HepG2 (cell line): ENCODE results near the gene ZMIZ2. TPM values are rescaled to one million over a fixed set of nuclear protein-coding genes. Genes with fewer than 3 reads are reported as not detected.

Source experiments
- ATAC-seq: fragments of 200-7000 bp; cut with Tn5 transposase; 3 replicates; pipeline ENCODE4 v1.9.1; 2020; ENCODE audit warnings: mild to moderate bottlenecking, moderate library complexity
- BruUV-seq: library from RNA; stranded (reverse); fragments of 400-500 nt; replicated peaks from 2 replicates; lab custom pipeline; 2021; lab: Mats Ljungman, UMichigan
- CTCF ChIA-PET: fragments of 300-600 bp; formaldehyde crosslinking; extraction: SDS; loops from one replicate; lab custom pipeline; 2021; ENCODE audit warnings: low total read pairs, inconsistent platforms, low intra/inter-chr PET ratio; lab: Yijun Ruan, JAX
- POLR2A ChIA-PET: fragments of 350-600 bp; sonication (Branson Sonifier 250); formaldehyde crosslinking; loops from one replicate; lab custom pipeline; 2020; ENCODE audit warnings: antibody characterized with exemption, inconsistent platforms; lab: Yijun Ruan, JAX
- DNase-seq: peaks from one replicate; pipeline ENCODE4 v3.0.0-alpha.2; 2015; ENCODE audit warnings: low spot score
- FAIRE-seq: peaks from 3 replicates; lab custom pipeline; 2011; peaks lifted over from hg19 to GRCh38; lab: Jason Lieb, UNC
- H2AFZ ChIP-seq: one replicate; pipeline ENCODE4 v1.6.1; 2011; ENCODE audit warnings: low read length, inconsistent platforms
- H3K27ac ChIP-seq: fragments of 300-600 bp; 3 replicates; pipeline ENCODE4 v1.8.0; 2011; ENCODE audit warnings: mixed run types, mild to moderate bottlenecking, mixed read lengths, low read length, inconsistent platforms; ENCODE audit not compliant: insufficient read depth; ENCODE audit errors: extremely low read length
- H3K27me3 ChIP-seq, 2 experiments: fragments of 200-600 bp in 1 of 2; 2 replicates in 1 of 2; 3 replicates in 1 of 2; pipeline versions ENCODE4 v1.6.0 to v1.8.0; 2011; ENCODE audit warnings: low read length in 2 of 2, mild to moderate bottlenecking in 2 of 2, moderate library complexity in 2 of 2, inconsistent platforms in 1 of 2; ENCODE audit not compliant: insufficient read depth in 2 of 2, control insufficient read depth in 1 of 2
- H3K36me3 ChIP-seq, 2 experiments: fragments of 200-600 bp in 1 of 2; replicated peaks in 1 of 2; 2 replicates in 1 of 2; 3 replicates in 1 of 2; pipeline versions ENCODE4 v1.5.1 to v1.8.0; 2011; ENCODE audit warnings: low read length in 2 of 2, inconsistent platforms in 1 of 2; ENCODE audit not compliant: insufficient read depth in 2 of 2, control insufficient read depth in 1 of 2
- H3K4me1 ChIP-seq: 2 replicates; pipeline ENCODE4 v1.5.1; 2012; ENCODE audit warnings: low read length, inconsistent platforms; ENCODE audit not compliant: insufficient read depth
- H3K4me2 ChIP-seq: 2 replicates; pipeline ENCODE4 v1.6.0; 2011; ENCODE audit warnings: low read depth, low read length, inconsistent platforms
- H3K4me3 ChIP-seq, 3 experiments: fragments of 200-600 bp in 1 of 3; sonication (generic), shearing (Covaris generic) in 1 of 3; replicated peaks in 1 of 3; 2 replicates each; pipeline ENCODE4 v1.5.1; 2011 to 2016; ENCODE audit warnings: low read length in 3 of 3, inconsistent platforms in 2 of 3, low read depth in 2 of 3, mild to moderate bottlenecking in 2 of 3, control low read depth in 1 of 3, mixed read lengths in 1 of 3; ENCODE audit not compliant: insufficient read depth in 1 of 3
- H3K79me2 ChIP-seq: one replicate; pipeline ENCODE4 v1.6.1; 2011; ENCODE audit warnings: low read length, inconsistent platforms; ENCODE audit not compliant: insufficient read depth
- H3K9ac ChIP-seq: 2 replicates; pipeline ENCODE4 v1.6.0; 2011; ENCODE audit warnings: mild to moderate bottlenecking, low read depth, low read length, inconsistent platforms; ENCODE audit not compliant: insufficient read depth
- H3K9me3 ChIP-seq: 2 replicates; pipeline ENCODE4 v1.5.1; 2012; ENCODE audit warnings: mild to moderate bottlenecking, low read length
- H4K20me1 ChIP-seq: 2 replicates; pipeline ENCODE4 v1.6.0; 2011; ENCODE audit warnings: inconsistent platforms, mild to moderate bottlenecking, low read length, moderate library complexity; ENCODE audit not compliant: insufficient read depth
- ARNT2 ChIP-seq: sonication (generic); formaldehyde crosslinking; IDR thresholded peaks from 2 replicates; pipeline ENCODE4 v1.8.0; 2022; ENCODE audit warnings: mild to moderate bottlenecking, low read depth, missing genetic modification reagents, moderate library complexity
- CREB1 ChIP-seq, 2 experiments: fragments of 450-650 bp in 1 of 2; IDR thresholded peaks; 2 replicates each; pipeline ENCODE4 v1.6.1; 2016 to 2017; ENCODE audit warnings: control low read depth in 1 of 2, mild to moderate bottlenecking in 1 of 2, missing compliant biosample characterization in 1 of 2, missing genetic modification characterization in 1 of 2
- JDP2 ChIP-seq: sonication (generic); formaldehyde crosslinking; IDR thresholded peaks from 2 replicates; pipeline ENCODE4 v1.8.1; 2022; ENCODE audit warnings: missing genetic modification reagents, borderline replicate concordance
- KDM3A ChIP-seq: IDR thresholded peaks from 2 replicates; pipeline ENCODE4 v1.6.1; 2018; ENCODE audit warnings: low read depth, missing compliant biosample characterization
- KLF12 ChIP-seq: sonication (generic); formaldehyde crosslinking; IDR thresholded peaks from 2 replicates; pipeline ENCODE4 v1.4.0; 2020; ENCODE audit warnings: missing genetic modification reagents, borderline replicate concordance
- MXD1 ChIP-seq: sonication (generic); formaldehyde crosslinking; IDR thresholded peaks from 2 replicates; pipeline ENCODE4 v1.4.0; 2020; ENCODE audit warnings: mild to moderate bottlenecking, missing genetic modification reagents
- NAIF1 ChIP-seq: sonication (generic); formaldehyde crosslinking; IDR thresholded peaks from 2 replicates; pipeline ENCODE4 v1.5.0; 2020; ENCODE audit warnings: mild to moderate bottlenecking, missing genetic modification reagents, borderline replicate concordance
- REXO4 ChIP-seq: sonication (generic); formaldehyde crosslinking; IDR thresholded peaks from 2 replicates; pipeline ENCODE4 v1.8.0; 2022; ENCODE audit warnings: missing genetic modification reagents, mild to moderate bottlenecking, borderline replicate concordance
- SCMH1 ChIP-seq: sonication (generic); formaldehyde crosslinking; IDR thresholded peaks from 2 replicates; pipeline ENCODE4 v1.9.0; 2021; ENCODE audit warnings: missing genetic modification reagents, mild to moderate bottlenecking, borderline replicate concordance
- SMYD3 ChIP-seq: sonication (generic); formaldehyde crosslinking; IDR thresholded peaks from 2 replicates; pipeline ENCODE4 v1.8.1; 2023; ENCODE audit warnings: mild to moderate bottlenecking, missing genetic modification reagents
- THAP9 ChIP-seq: sonication (generic); formaldehyde crosslinking; IDR thresholded peaks from 2 replicates; pipeline ENCODE4; 2020; ENCODE audit warnings: missing genetic modification reagents, mild to moderate bottlenecking, borderline replicate concordance
- U2AF2 ChIP-seq: fragments of 200-400 bp; formaldehyde crosslinking; IDR thresholded peaks from 2 replicates; pipeline ENCODE4 v1.6.1; 2017; ENCODE audit warnings: low read depth, mild to moderate bottlenecking, low read length
- ZFX ChIP-seq: sonication (generic); formaldehyde crosslinking; IDR thresholded peaks from 2 replicates; pipeline ENCODE4 v1.4.0; 2020; ENCODE audit warnings: mild to moderate bottlenecking, low read depth, missing genetic modification reagents, moderate library complexity
- ZNF121 ChIP-seq: sonication (generic); formaldehyde crosslinking; IDR thresholded peaks from 2 replicates; pipeline ENCODE4 v1.5.0; 2020; ENCODE audit warnings: mild to moderate bottlenecking, missing genetic modification reagents
- ZNF441 ChIP-seq: sonication (generic); formaldehyde crosslinking; IDR thresholded peaks from 2 replicates; pipeline ENCODE4 v1.7.0; 2021; ENCODE audit warnings: missing genetic modification reagents, borderline replicate concordance
- ZNF552 ChIP-seq: sonication (generic); formaldehyde crosslinking; IDR thresholded peaks from 2 replicates; pipeline ENCODE4 v1.9.0; 2022; ENCODE audit warnings: missing genetic modification reagents, mild to moderate bottlenecking, borderline replicate concordance
- ZNF569 ChIP-seq: sonication (generic); formaldehyde crosslinking; IDR thresholded peaks from 2 replicates; pipeline ENCODE4 v1.5.0; 2020; ENCODE audit warnings: mild to moderate bottlenecking, missing genetic modification reagents, moderate library complexity, borderline replicate concordance
- ZNF589 ChIP-seq: sonication (generic); formaldehyde crosslinking; conservative IDR thresholded peaks from 2 replicates; pipeline ENCODE4 v1.8.0; 2022; ENCODE audit warnings: mild to moderate bottlenecking, moderate library complexity, missing genetic modification reagents
- ZNF766 ChIP-seq: sonication (generic); formaldehyde crosslinking; IDR thresholded peaks from 2 replicates; pipeline ENCODE4 v1.5.0; 2020; ENCODE audit warnings: missing genetic modification reagents, borderline replicate concordance
- ZNF891 ChIP-seq: sonication (generic); formaldehyde crosslinking; IDR thresholded peaks from 2 replicates; pipeline ENCODE4 v1.5.0; 2020; ENCODE audit warnings: mild to moderate bottlenecking, missing genetic modification reagents
- WGBS: methylation state at CpG from one replicate; pipeline ENCODE4 v1.1.6; 2017; ENCODE audit warnings: low lambda C conversion rate; 5-methylcytosine and 5-hydroxymethylcytosine counted together
- in situ Hi-C: cut with HindIII; loops from 2 replicates; pipeline ENCODE4 v1.10.0; 2017; ENCODE audit warnings: low pct_unique_long_range_greater_than_20kb; ENCODE audit not compliant: extremely low pct_ligation_motif_present
- intact Hi-C: fragments of 100-400 bp; cut with micrococcal nuclease; formaldehyde crosslinking; loops from one replicate; pipeline ENCODE4 v1.10.0; 2022; ENCODE audit not compliant: unreplicated experiment
- polyA plus RNA-seq, 8 experiments: library from polyadenylated mRNA; depleted of rRNA in 3 of 8; stranded (reverse) in 7 of 8; unstranded in 1 of 8; fragments of >200 nt; fragmentation: Illumina TruSeq in 4 of 8; extraction: Trizol in 4 of 8; gene quantifications; 2 replicates each; pipeline versions ENCODE4 v1.2.1 to v1.2.3, GENCODE V29; 2011 to 2016; ENCODE audit warnings: low read depth in 4 of 8, missing spikeins in 1 of 8, mixed read lengths in 1 of 8; ENCODE audit not compliant: insufficient read depth in 1 of 8
- total RNA-seq, 5 experiments: library from RNA; depleted of rRNA; stranded (reverse); fragments of >200 nt; fragmentation: Illumina TruSeq; extraction: Trizol; gene quantifications; 2 replicates each; pipeline ENCODE4 v1.2.3, GENCODE V29; 2016; ENCODE audit warnings: low read depth in 1 of 5

The ZMIZ2 gene
- total and polyA plus RNA-seq, 2 of the 13 experiments (the other 11 are each of a cell fraction or from before 2014, with no cell fraction given), result 4.9 to 7.9 TPM

- TF ChIP-seq U2AF2 (no peak), ZNF891 (no peak), SMYD3 (CRISPR knock-in tag) (no peak), NAIF1 (CRISPR knock-in tag) (no peak), ZNF441 (CRISPR knock-in tag) (no peak), KLF12 (CRISPR knock-in tag) (no peak), ZNF121 (no peak)
- TF ChIP-seq, all 625 proteins: peak for 0
Observed at GRCh38 chr7:44756904-44757303, 8.3 kb downstream of the ZMIZ2 start (continued).

GRCh38 chr7:44757311-44757710, 8.7 kb downstream of the ZMIZ2 start:
- Histone ChIP-seq H3K9me3 (no peaks in the 10 kb centered on the region), H4K20me1 (no peaks in the 10 kb centered on the region), H3K4me1 (no peaks in the 10 kb centered on the region; the same call in 1 of the 2 replicates)
- in situ Hi-C loops, result loop anchor here (25.0 kb wide), 1 partner anchor 170 kb away; the partner anchor contains the start of gene TMED4
- no peak for TF ChIP-seq ZNF569
- no peak for TF ChIP-seq THAP9 (CRISPR knock-in tag)
- TF ChIP-seq ZNF589 (CRISPR knock-in tag), result no peak
- TF ChIP-seq SCMH1 (CRISPR knock-in tag), result no peak
- no peak for TF ChIP-seq ZNF766 (CRISPR knock-in tag)
- no peak for TF ChIP-seq JDP2 (CRISPR knock-in tag)
- TF ChIP-seq ARNT2 (CRISPR knock-in tag), result no peak
- no peak for TF ChIP-seq ZFX (CRISPR knock-in tag)
- no peak for TF ChIP-seq KDM3A (CRISPR knock-in tag)
- no peak for TF ChIP-seq MXD1 (CRISPR knock-in tag)
- TF ChIP-seq REXO4 (CRISPR knock-in tag), result no peak
- TF ChIP-seq CREB1 (IDR thresholded peaks at IDR 0.05), result no peak
- no peak for TF ChIP-seq CREB1 (CRISPR knock-in tag; IDR thresholded peaks at IDR 0.05)
- TF ChIP-seq ZNF552 (CRISPR knock-in tag), result no peak
- TF ChIP-seq, all 625 proteins: peak for 0
- no TSS peak for BruUV-seq
- Histone ChIP-seq H3K4me3 (no peak overlapping the region), H3K79me2 (peaks cover 2% of the 10 kb centered on the region), H2AFZ (no peak overlapping the region), H3K27me3 (no peaks in the 10 kb centered on the region), H3K27ac (no peak overlapping the region), H3K36me3 (peaks cover 16 to 20% of the 10 kb centered on the region in 2 experiments; a peak in 3 of 5 replicates), H3K4me2 (no peak overlapping the region), H3K9ac (no peak overlapping the region)
- FAIRE-seq, result no peak
- CTCF ChIA-PET, result no interaction called here
- POLR2A ChIA-PET, result no interaction called here
- ATAC-seq, result no peak
- WGBS, result 100% methylated on average over 1 of the region's 10 CpGs
- DNase-seq, result no peak
- intact Hi-C loops, result no loop called here
